ENCODE measurements around the gene PRKAR1A.

DNA sequence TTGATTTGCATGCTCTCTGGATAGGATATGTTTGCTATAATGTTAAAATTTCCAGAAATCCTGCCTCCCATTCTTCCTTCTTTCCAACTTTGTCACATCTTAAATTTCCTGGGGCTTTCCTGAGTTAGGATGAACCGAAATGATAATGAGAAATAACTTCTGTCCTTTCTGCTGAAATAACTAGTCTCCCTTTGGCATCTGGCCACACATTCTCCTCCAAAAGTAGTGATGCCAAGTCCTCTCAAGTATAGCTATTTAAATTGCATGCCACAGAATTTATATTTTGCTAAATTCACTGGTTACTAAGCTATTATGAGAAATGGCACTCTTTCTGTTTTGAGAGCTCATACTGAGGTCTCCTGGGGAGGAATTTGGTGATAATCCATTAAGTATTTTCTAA lies 58.3 kb downstream of the PRKAR1A start:
- TF ChIP-seq RFX5 (IDR thresholded peaks at IDR 0.05; ENCODE audit: borderline replicate concordance, low read depth, low read length), result no peak
- no peak for TF ChIP-seq EZH2 (IDR thresholded peaks at IDR 0.05; ENCODE audit: low read depth, low read length, severe bottlenecking)
